Upper lobe of right lung (tissue), 1 donor: ENCODE data around the gene LUZP2. TPM values are rescaled to one million over a fixed set of nuclear protein-coding genes. Genes with fewer than 3 reads are reported as not detected.

ENCODE experiments used
- ATAC-seq: fragments of 200-7000 bp; cut with Tn5 transposase; one replicate; pipeline ENCODE4 v1.9.1; 2020; ENCODE audit warnings: mild to moderate bottlenecking, moderate library complexity
- DNase-seq: peaks from one replicate; pipeline ENCODE4 v3.0.0-alpha.2; 2020
- H3K27ac ChIP-seq: fragments of 200-600 bp; one replicate; pipeline ENCODE4 v1.8.0; 2022
- H3K27me3 ChIP-seq: fragments of 200-600 bp; one replicate; pipeline ENCODE4 v1.8.0; 2022; ENCODE audit warnings: mild to moderate bottlenecking
- H3K36me3 ChIP-seq: fragments of 200-600 bp; one replicate; pipeline ENCODE4 v1.8.0; 2022
- H3K4me1 ChIP-seq: fragments of 200-600 bp; one replicate; pipeline ENCODE4 v1.8.0; 2022
- H3K4me3 ChIP-seq: fragments of 200-600 bp; one replicate; pipeline ENCODE4 v1.8.0; 2022; ENCODE audit warnings: mild to moderate bottlenecking
- H3K9me3 ChIP-seq: fragments of 200-600 bp; one replicate; pipeline ENCODE4 v1.8.0; 2022
- CTCF ChIP-seq: fragments of 200-600 bp; IDR thresholded peaks from one replicate; pipeline ENCODE4 v1.8.0; 2022; ENCODE audit warnings: antibody characterized with exemption
- intact Hi-C: fragments of 100-400 bp; cut with DNase I; formaldehyde crosslinking; loops from one replicate; pipeline ENCODE4 v1.11.0; 2022
- long read RNA-seq: library from polyadenylated mRNA; unstranded; transcript quantifications from one replicate; pipeline ENCODE4 v2.0.0, GENCODE V29; 2021
- total RNA-seq: library from RNA; stranded (reverse); fragmentation: NEBNext Ultra II Directional; extraction: Animal tissue kit (Norgen Biotek cat#: 25700); gene quantifications from one replicate; pipeline ENCODE4 v1.2.1, GENCODE V29; 2021
- donor health status: DM: no; HTN: yes; CAD: no; lungs with severe emphysema.

Gene LUZP2
- total RNA-seq = 0.23 TPM
- long read RNA-seq = 0 reads

DNA sequence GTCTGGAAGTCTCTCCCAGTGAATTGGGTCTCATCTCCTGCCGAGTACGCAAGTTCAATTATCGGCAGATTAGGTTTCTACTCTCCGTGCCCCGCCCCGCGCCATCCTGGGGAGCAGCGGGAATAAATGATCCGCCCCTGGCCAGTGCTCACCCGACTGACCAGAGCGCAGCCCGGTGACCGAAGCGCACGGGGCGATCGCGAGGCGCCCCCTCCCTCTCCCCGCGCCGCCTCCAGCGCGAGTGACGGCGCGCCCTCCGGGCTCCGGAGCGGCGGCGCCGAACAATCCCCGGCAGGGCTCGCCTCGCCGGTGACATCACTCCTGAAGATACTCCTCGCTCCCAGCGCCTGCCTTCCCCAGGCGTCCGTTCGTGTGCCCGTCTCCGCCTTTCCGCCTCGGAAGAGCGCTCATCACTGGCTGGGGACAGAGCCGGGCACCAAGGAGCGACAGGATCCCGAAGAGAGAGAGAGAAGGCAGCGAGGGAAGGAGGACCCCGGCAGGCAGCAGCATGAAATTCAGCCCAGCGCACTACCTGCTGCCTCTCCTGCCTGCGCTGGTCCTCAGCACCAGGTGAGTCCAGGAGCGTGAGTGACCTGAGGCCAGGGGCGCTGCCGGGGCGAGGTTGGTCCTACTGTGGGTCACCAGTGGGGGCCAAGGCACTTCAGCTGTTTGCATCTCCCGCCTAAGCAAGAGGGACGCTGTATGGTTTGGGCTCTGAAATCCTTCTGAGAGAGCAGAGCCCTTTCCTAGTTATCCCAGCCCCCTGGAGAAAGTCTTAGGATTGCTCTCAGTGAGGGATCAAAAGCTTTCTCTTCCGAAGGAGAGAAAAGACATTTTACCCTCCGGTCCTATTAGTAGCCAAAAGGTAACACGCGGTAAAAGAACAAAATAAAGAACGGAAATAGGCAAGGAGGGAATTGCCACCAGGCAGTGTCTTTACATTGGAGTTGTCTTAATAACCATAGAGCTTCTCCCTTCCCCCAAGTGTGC, at the start of gene LUZP2:
TSS of gene LUZP2 (plus strand) at position 318 of the 990 bp plus-strand sequence.
- Histone ChIP-seq H3K36me3 (no peaks in the 10 kb centered on the region), H3K27ac (no peak within 1 kb of the TSS), H3K27me3 (peaks cover 3% of the 10 kb centered on the region), H3K4me3 (peak within 1 kb of the TSS; percentile 42), H3K9me3 (no peaks in the 10 kb centered on the region), H3K4me1 (peaks cover 5% of the 10 kb centered on the region)
- DNase-seq (peak; percentile 61), ATAC-seq (peak; percentile 73)
- intact Hi-C loops = no loop called here
- TF ChIP-seq CTCF = no peak

GRCh38 chr11:24453129-24453718, 43.6 kb upstream of the LUZP2 start:
- no peak for TF ChIP-seq CTCF
- no peaks in the 10 kb centered on the region for H3K9me3 ChIP-seq
- intact Hi-C loops = no loop called here
- H3K36me3 ChIP-seq = no peaks in the 10 kb centered on the region
- H3K4me1 ChIP-seq = no peaks in the 10 kb centered on the region
- H3K27ac ChIP-seq = no peak overlapping the region
- H3K4me3 ChIP-seq = no peak overlapping the region
- H3K27me3 ChIP-seq = no peaks in the 10 kb centered on the region
- DNase-seq (no peak), ATAC-seq (no peak)

- no peaks in the 10 kb centered on the region for H3K4me1 ChIP-seq
- ATAC-seq (no peak), DNase-seq (no peak)
- H3K27me3 ChIP-seq = no peaks in the 10 kb centered on the region
- no peak overlapping the region for H3K4me3 ChIP-seq
- H3K9me3 ChIP-seq = no peaks in the 10 kb centered on the region
- no peak for TF ChIP-seq CTCF
- H3K36me3 ChIP-seq = no peaks in the 10 kb centered on the region
- intact Hi-C loops = no loop called here
- H3K27ac ChIP-seq = no peak overlapping the region
Measured at GRCh38 chr11:24457985-24458384, 38.9 kb upstream of the LUZP2 start.

DNA sequence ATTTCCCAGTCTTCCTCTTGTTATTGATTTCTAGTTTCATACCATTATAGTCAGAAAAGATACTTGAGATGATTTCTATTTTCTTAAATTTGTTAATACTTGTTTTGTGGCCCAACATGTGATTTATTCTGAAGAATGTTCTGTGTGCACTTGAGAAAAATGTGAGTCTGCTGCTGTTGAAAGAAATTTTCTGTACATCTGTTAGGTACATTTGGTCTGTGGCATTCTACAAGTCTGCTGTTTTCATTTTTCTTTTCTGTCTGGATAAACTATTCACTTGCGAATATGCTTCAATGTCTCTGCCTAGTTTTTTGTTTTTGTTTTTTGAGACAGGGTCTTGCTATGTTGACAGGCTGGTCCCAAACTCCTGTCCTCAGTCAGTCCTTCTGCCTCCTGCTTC, 26.4 kb upstream of the LUZP2 start:
- no peaks in the 10 kb centered on the region for H3K9me3 ChIP-seq
- H3K36me3 ChIP-seq = no peaks in the 10 kb centered on the region
- no peak overlapping the region for H3K27ac ChIP-seq
- no peak for DNase-seq
- TF ChIP-seq CTCF = no peak
- no peak overlapping the region for H3K4me3 ChIP-seq
- H3K4me1 ChIP-seq = no peaks in the 10 kb centered on the region
- ATAC-seq = no peak
- intact Hi-C loops = no loop called here
- no peaks in the 10 kb centered on the region for H3K27me3 ChIP-seq

DNA sequence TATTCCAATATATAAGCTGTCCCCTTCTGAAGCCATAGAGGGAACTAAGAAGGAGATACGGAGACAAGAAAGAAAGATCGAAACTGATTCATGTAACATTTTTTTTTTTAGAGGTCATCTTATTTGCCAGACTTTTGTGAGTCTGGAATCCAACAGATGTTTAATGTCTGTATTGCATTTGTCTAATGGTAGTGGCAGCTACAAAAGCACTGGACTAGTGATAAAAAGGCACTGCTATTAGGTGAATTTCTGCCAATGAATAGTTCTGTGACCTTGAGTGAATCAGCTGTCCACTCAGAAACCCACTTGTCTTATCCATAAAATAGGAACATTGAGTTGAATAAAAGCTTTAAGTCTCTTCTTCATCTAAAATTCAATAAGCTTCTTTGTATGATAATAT, 25.8 kb upstream of the LUZP2 start:
- no peaks in the 10 kb centered on the region for H3K4me1 ChIP-seq
- H3K36me3 ChIP-seq = no peaks in the 10 kb centered on the region
- no peak for DNase-seq
- H3K9me3 ChIP-seq = no peaks in the 10 kb centered on the region
- no peak for ATAC-seq
- no peaks in the 10 kb centered on the region for H3K27me3 ChIP-seq
- TF ChIP-seq CTCF = no peak
- intact Hi-C loops = no loop called here
- no peak overlapping the region for H3K27ac ChIP-seq
- H3K4me3 ChIP-seq = no peak overlapping the region
